RWPE1 (cell line): ENCODE data around the gene COX7B2.

ENCODE experiments used
- CTCF ChIA-PET: fragments of 350-600 bp; sonication (Branson Sonifier 250); formaldehyde crosslinking; extraction: SDS; loops from one replicate; lab custom pipeline; 2021; lab: Yijun Ruan, JAX
- POLR2A ChIA-PET: fragments of 400-600 bp; formaldehyde crosslinking; extraction: SDS; loops from one replicate; lab custom pipeline; 2020; ENCODE audit warnings: antibody characterized with exemption; ENCODE audit not compliant: low non-redundant PET; lab: Yijun Ruan, JAX
- DNase-seq: peaks from one replicate; pipeline ENCODE4 v3.0.0; 2012; ENCODE audit warnings: low spot score
- H3K27ac ChIP-seq: fragments of 450-650 bp; 2 replicates; pipeline ENCODE4 v1.5.1; 2017
- TF ChIP-seq, protein P1 (sequence below): fragments of 450-650 bp; conservative IDR thresholded peaks from 2 replicates; pipeline ENCODE4 v1.5.1; 2017; ENCODE audit warnings: low read depth, mild to moderate bottlenecking

The COX7B2 gene

GRCh38 chr4:46922205-46922604 is 13.2 kb upstream of the COX7B2 start:
- ChIA-PET CTCF (no interaction called here), POLR2A (no interaction called here)
- no peak overlapping the region for H3K27ac ChIP-seq
- TF ChIP-seq, protein P1, sequence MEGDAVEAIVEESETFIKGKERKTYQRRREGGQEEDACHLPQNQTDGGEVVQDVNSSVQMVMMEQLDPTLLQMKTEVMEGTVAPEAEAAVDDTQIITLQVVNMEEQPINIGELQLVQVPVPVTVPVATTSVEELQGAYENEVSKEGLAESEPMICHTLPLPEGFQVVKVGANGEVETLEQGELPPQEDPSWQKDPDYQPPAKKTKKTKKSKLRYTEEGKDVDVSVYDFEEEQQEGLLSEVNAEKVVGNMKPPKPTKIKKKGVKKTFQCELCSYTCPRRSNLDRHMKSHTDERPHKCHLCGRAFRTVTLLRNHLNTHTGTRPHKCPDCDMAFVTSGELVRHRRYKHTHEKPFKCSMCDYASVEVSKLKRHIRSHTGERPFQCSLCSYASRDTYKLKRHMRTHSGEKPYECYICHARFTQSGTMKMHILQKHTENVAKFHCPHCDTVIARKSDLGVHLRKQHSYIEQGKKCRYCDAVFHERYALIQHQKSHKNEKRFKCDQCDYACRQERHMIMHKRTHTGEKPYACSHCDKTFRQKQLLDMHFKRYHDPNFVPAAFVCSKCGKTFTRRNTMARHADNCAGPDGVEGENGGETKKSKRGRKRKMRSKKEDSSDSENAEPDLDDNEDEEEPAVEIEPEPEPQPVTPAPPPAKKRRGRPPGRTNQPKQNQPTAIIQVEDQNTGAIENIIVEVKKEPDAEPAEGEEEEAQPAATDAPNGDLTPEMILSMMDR: no peak
- no peak for DNase-seq

- no peak overlapping the region for H3K27ac ChIP-seq
- ChIA-PET CTCF (no interaction called here), POLR2A (no interaction called here)
- no peak for DNase-seq
- TF ChIP-seq, protein P1: no peak
Measured at GRCh38 chr4:46908148-46908547, 897 bp downstream of the COX7B2 start.

DNA sequence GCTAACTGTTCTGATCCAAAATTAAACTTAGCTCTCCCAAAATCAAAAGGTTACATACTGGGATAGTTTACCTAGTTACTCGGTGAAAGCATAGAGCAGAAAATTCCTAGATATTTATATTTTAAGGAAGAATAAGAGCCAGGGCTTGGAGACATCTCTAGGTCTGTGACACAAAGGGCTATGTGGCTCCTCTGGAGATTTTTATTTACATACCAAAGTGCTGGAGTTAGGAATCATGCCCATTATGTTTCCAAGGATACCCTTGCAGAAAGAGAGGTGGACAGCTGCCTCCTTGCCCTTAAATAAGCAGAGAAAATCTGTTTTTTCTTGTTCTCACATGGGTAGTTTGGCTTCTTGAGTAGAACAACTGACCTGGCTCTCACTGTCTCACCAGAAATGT is 9.0 kb downstream of the COX7B2 start:
- TF ChIP-seq, protein P1: no peak
- no peak overlapping the region for H3K27ac ChIP-seq
- ChIA-PET POLR2A (no interaction called here), CTCF (no interaction called here)
- no peak for DNase-seq

DNA sequence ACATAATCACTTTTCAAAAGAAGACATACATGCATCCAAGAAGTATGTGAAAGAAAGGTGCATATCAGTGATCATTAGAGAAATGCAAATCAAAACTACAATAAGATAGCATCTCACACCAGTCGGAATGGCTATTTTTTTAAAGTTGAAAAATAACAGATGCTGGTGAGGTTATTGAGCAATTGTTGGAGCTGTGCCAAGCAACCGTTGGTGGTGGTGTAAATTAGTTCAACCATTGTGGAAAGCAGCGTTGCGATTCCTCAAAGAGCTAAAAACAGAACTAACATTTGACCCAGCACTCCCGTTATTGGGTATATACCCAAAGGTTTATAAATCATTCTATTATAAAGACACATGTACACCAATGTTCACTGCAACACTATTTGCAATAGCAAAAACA is 14.2 kb downstream of the COX7B2 start:
- CTCF ChIA-PET: no interaction called here

GRCh38 chr4:46890056-46890455 is 19.0 kb downstream of the COX7B2 start:
- TF ChIP-seq, protein P1: no peak
- no peak overlapping the region for H3K27ac ChIP-seq
- POLR2A ChIA-PET: no interaction called here
- no peak for DNase-seq
- CTCF ChIA-PET: no interaction called here

More for the DNA sequence above, 14.2 kb downstream of the COX7B2 start:
- TF ChIP-seq, protein P1: no peak
- POLR2A ChIA-PET: no interaction called here
- no peak for DNase-seq
- H3K27ac ChIP-seq: no peak overlapping the region

DNA sequence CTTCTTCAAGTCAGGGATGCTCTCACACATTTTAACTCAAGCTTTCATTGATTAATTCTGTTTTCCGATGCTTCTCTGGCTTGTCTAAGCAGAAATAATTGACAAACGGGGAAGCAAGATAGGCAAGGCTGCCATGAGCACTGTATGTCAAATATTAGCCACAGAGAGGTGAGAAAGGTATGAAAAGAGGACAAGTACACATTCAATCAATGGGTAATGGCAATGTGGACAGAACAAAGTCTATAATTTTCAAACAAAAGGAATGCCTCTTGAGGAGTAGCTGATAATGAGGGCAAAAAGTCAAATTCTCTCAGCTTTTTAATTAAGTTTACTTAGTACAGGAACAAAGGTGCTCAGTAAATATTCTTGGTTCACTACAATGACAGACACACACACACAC is 19.6 kb downstream of the COX7B2 start:
- POLR2A ChIA-PET: no interaction called here
- no peak overlapping the region for H3K27ac ChIP-seq
- TF ChIP-seq, protein P1: no peak
- CTCF ChIA-PET: no interaction called here
- no peak for DNase-seq

- peak; percentile 8 for DNase-seq
- H3K27ac ChIP-seq: no peak overlapping the region
- ChIA-PET CTCF (interaction anchor here (0.6 to 0.7 kb wide), 3 partner anchors 263 to 372 kb away, joined by 3 to 7 read pairs (median 3); no protein-coding TSS in a partner anchor), POLR2A (no interaction called here)
- TF ChIP-seq, protein P1: peak; percentile 45; the same call in 1 of the 2 replicates
Measured at GRCh38 chr4:46886711-46887110, 22.3 kb downstream of the COX7B2 start.
